Activated T-helper 1 cell treated with anti-CD3 and anti-CD28 coated beads, Interleukin-12 subunit alpha, Interleukin-12 subunit beta, Interleukin-2, Interleukin-4 antibody, amounts not matched to agents 30 ng/mL and 10 ng/mL and 1 ng/mL, durations not matched to agents 14 hours and 24 hours and 36 hours (primary cell): ENCODE measurements around the gene HAGH. TPM values are rescaled to one million over a fixed set of nuclear protein-coding genes. Genes with fewer than 3 reads are reported as not detected.

Source experiments
- DNase-seq: peaks from one replicate; pipeline ENCODE4 v3.0.0; 2021; ENCODE audit warnings: low spot score
- H3K27ac Mint-ChIP-seq: one replicate; pipeline ENCODE4 v1.8.0; 2021; ENCODE audit warnings: mild to moderate bottlenecking, mixed read lengths
- H3K27me3 Mint-ChIP-seq: one replicate; pipeline ENCODE4 v1.8.0; 2022; ENCODE audit warnings: mild to moderate bottlenecking, moderate library complexity, mixed read lengths; ENCODE audit not compliant: insufficient read depth
- H3K36me3 Mint-ChIP-seq: one replicate; pipeline ENCODE4 v1.8.0; 2021; ENCODE audit warnings: low read depth, mixed read lengths
- H3K4me1 Mint-ChIP-seq: one replicate; pipeline ENCODE4 v1.8.0; 2021; ENCODE audit warnings: low read depth, mixed read lengths
- H3K4me3 Mint-ChIP-seq: one replicate; pipeline ENCODE4 v1.8.0; 2021; ENCODE audit warnings: mild to moderate bottlenecking, moderate library complexity, mixed read lengths
- H3K9me3 Mint-ChIP-seq: one replicate; pipeline ENCODE4 v1.8.0; 2021; ENCODE audit warnings: mixed read lengths
- intact Hi-C: fragments of 100-400 bp; cut with micrococcal nuclease; formaldehyde crosslinking; loops from one replicate; pipeline ENCODE4 v1.15.1; 2024
- total RNA-seq: library from RNA; stranded (reverse); gene quantifications from 2 replicates; pipeline ENCODE4 v1.2.3, GENCODE V29; 2022

The HAGH gene
- total RNA-seq, 1 donor from 2014 or later, result 58.7 TPM

GRCh38 chr16:1776991-1777374, 49.6 kb downstream of the HAGH start:
- Mint-ChIP-seq H3K9me3 (no peaks in the 10 kb centered on the region), H3K27ac (no peak overlapping the region), H3K4me3 (no peak overlapping the region), H3K27me3 (no peaks in the 10 kb centered on the region), H3K36me3 (peaks cover 6% of the 10 kb centered on the region), H3K4me1 (peaks cover 4% of the 10 kb centered on the region)
- DNase-seq, result no peak
- intact Hi-C loops, result no loop called here

GRCh38 chr16:1776672-1776955, 50.0 kb downstream of the HAGH start:
- intact Hi-C loops, result no loop called here
- H3K27ac Mint-ChIP-seq, result no peak overlapping the region
- peaks cover 9% of the 10 kb centered on the region for H3K36me3 Mint-ChIP-seq
- H3K27me3 Mint-ChIP-seq, result no peaks in the 10 kb centered on the region
- no peaks in the 10 kb centered on the region for H3K9me3 Mint-ChIP-seq
- no peak overlapping the region for H3K4me3 Mint-ChIP-seq
- no peak for DNase-seq
- peaks cover 8% of the 10 kb centered on the region for H3K4me1 Mint-ChIP-seq

- Mint-ChIP-seq H3K4me1 (peaks cover 8% of the 10 kb centered on the region), H3K27ac (no peak overlapping the region), H3K36me3 (peaks cover 9% of the 10 kb centered on the region), H3K4me3 (no peak overlapping the region), H3K9me3 (no peaks in the 10 kb centered on the region), H3K27me3 (no peaks in the 10 kb centered on the region)
- intact Hi-C loops, result no loop called here
- no peak for DNase-seq
These were observed 50.6 kb downstream of the HAGH start for GRCh38 chr16:1775846-1776671.

GRCh38 chr16:1775006-1775845, 51.4 kb downstream of the HAGH start:
- peak overlapping the region; percentile 60 for H3K4me3 Mint-ChIP-seq

GRCh38 chr16:1774448-1774780, 52.2 kb downstream of the HAGH start:
- peaks cover 8% of the 10 kb centered on the region for H3K4me1 Mint-ChIP-seq
- H3K27ac Mint-ChIP-seq, result no peak overlapping the region
- intact Hi-C loops, result loop anchor here (5.0 kb wide), 1 partner anchor 67 kb away; the partner anchor contains the start of gene MAPK8IP3
- peaks cover 12% of the 10 kb centered on the region for H3K36me3 Mint-ChIP-seq
- peak overlapping the region; percentile 100 for H3K4me3 Mint-ChIP-seq
- H3K9me3 Mint-ChIP-seq, result no peaks in the 10 kb centered on the region
- DNase-seq, result no peak
- H3K27me3 Mint-ChIP-seq, result no peaks in the 10 kb centered on the region

More at GRCh38 chr16:1775006-1775845, 51.4 kb downstream of the HAGH start:
- no peak overlapping the region for H3K27ac Mint-ChIP-seq
- peaks cover 10% of the 10 kb centered on the region for H3K36me3 Mint-ChIP-seq
- H3K4me1 Mint-ChIP-seq, result peaks cover 8% of the 10 kb centered on the region
- H3K9me3 Mint-ChIP-seq, result no peaks in the 10 kb centered on the region
- no peak for DNase-seq
- no peaks in the 10 kb centered on the region for H3K27me3 Mint-ChIP-seq
- intact Hi-C loops, result no loop called here

- peak overlapping the region; percentile 52 for H3K27ac Mint-ChIP-seq
- no peaks in the 10 kb centered on the region for H3K27me3 Mint-ChIP-seq
- peak overlapping the region; percentile 100 for H3K4me3 Mint-ChIP-seq
- intact Hi-C loops, result loop anchor here (1.0 to 5.0 kb wide), 6 partner anchors 8 to 169 kb away; partner anchors contain the start of genes CRAMP1, HAGH, IFT140 and JPT2
- H3K9me3 Mint-ChIP-seq, result no peaks in the 10 kb centered on the region
- peak; percentile 24 for DNase-seq
- H3K36me3 Mint-ChIP-seq, result peaks cover 12% of the 10 kb centered on the region
- peaks cover 8% of the 10 kb centered on the region for H3K4me1 Mint-ChIP-seq
These were observed 52.8 kb downstream of the HAGH start for GRCh38 chr16:1773703-1774447.

GRCh38 chr16:1772908-1773702, 53.5 kb downstream of the HAGH start, which contains the start of gene MRPS34:
Gene MRPS34, minus strand, starts transcription at chr16:1773134. Its CDS starts 15 bp downstream, at chr16:1773119.
- Mint-ChIP-seq H3K4me1 (peaks cover 8% of the 10 kb centered on the region), H3K27me3 (no peaks in the 10 kb centered on the region), H3K27ac (peak within 1 kb of the TSS; percentile 98), H3K9me3 (no peaks in the 10 kb centered on the region), H3K36me3 (peaks cover 13% of the 10 kb centered on the region), H3K4me3 (peak within 1 kb of the TSS; percentile 100)
- DNase-seq, result peak; percentile 82
- intact Hi-C loops, result loop anchor here (1.0 to 5.0 kb wide), 6 partner anchors 9 to 170 kb away; partner anchors contain the start of genes CRAMP1, HAGH, IFT140 and JPT2

- peak within 1 kb of the TSS; percentile 98 for H3K27ac Mint-ChIP-seq
- DNase-seq, result peak; percentile 46
- no peaks in the 10 kb centered on the region for H3K9me3 Mint-ChIP-seq
- intact Hi-C loops, result loop anchor here (2.0 to 5.0 kb wide), 3 partner anchors 65 to 170 kb away; partner anchors contain the start of genes CRAMP1, IFT140, MAPK8IP3 and MSRB1
- peaks cover 8% of the 10 kb centered on the region for H3K4me1 Mint-ChIP-seq
- H3K4me3 Mint-ChIP-seq, result peak within 1 kb of the TSS; percentile 100
- H3K27me3 Mint-ChIP-seq, result no peaks in the 10 kb centered on the region
- peaks cover 16% of the 10 kb centered on the region for H3K36me3 Mint-ChIP-seq
These were observed 54.2 kb downstream of the HAGH start, which contains the start of gene EME2 for GRCh38 chr16:1772362-1772907. Gene EME2, plus strand, starts transcription at chr16:1772810. Its CDS starts 418 bp downstream, at chr16:1773228.

- no peaks in the 10 kb centered on the region for H3K9me3 Mint-ChIP-seq
- peaks cover 18% of the 10 kb centered on the region for H3K36me3 Mint-ChIP-seq
- peak overlapping the region; percentile 100 for H3K4me3 Mint-ChIP-seq
- H3K4me1 Mint-ChIP-seq, result peaks cover 8% of the 10 kb centered on the region
- no peak for DNase-seq
- peak overlapping the region; percentile 98 for H3K27ac Mint-ChIP-seq
- no peaks in the 10 kb centered on the region for H3K27me3 Mint-ChIP-seq
- intact Hi-C loops, result loop anchor here (2.0 to 5.0 kb wide), 3 partner anchors 65 to 171 kb away; partner anchors contain the start of genes CRAMP1, IFT140, MAPK8IP3 and MSRB1
These were observed 54.7 kb downstream of the HAGH start for GRCh38 chr16:1771864-1772361.

GRCh38 chr16:1771188-1771863, 55.3 kb downstream of the HAGH start, which contains the start of gene NME3:
Gene NME3, minus strand, starts transcription at chr16:1771543. Its CDS starts 9 bp downstream, at chr16:1771534.
- intact Hi-C loops, result loop anchor here (5.0 kb wide), 1 partner anchor 64 kb away; the partner anchor contains the start of gene MAPK8IP3
- H3K36me3 Mint-ChIP-seq, result peaks cover 19% of the 10 kb centered on the region

More at GRCh38 chr16:1771188-1771863, 55.3 kb downstream of the HAGH start, which contains the start of gene NME3:
- Mint-ChIP-seq H3K4me3 (peak within 1 kb of the TSS; percentile 100), H3K9me3 (no peaks in the 10 kb centered on the region), H3K4me1 (peaks cover 8% of the 10 kb centered on the region), H3K27me3 (no peaks in the 10 kb centered on the region), H3K27ac (peak within 1 kb of the TSS; percentile 98)
- DNase-seq, result peak; percentile 80
